MV-4-11 (cell line): Measurements from ENCODE around the gene ANXA4.

Experiments
- DNase-seq: peaks from one replicate; lab custom pipeline; 2025; lab: John Stamatoyannopoulos, UW

Gene ANXA4

GRCh38 chr2:69847068-69847828 lies 105.3 kb downstream of the ANXA4 start:
- DNase-seq = no peak

- no peak for DNase-seq
Observed at GRCh38 chr2:69848186-69848790, 106.4 kb downstream of the ANXA4 start.

DNA sequence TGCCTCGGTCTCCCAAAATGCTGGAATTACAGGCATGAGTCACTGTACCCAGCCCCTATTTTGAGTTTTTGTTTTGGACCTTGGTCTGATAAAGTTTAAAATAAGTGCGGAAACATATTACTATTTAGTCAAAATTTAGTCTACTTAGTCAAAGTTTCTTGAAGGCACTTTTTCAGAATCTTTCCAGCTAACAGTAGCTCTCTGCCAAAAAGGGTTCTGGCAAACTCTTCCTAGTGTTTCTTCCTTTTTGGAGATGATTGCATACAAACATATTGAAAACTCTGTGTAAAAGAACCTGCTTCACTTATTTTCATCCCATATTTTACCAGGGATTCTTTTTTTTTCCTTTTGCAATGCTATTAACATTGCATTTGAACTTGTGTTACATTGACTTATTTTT lies 116.3 kb downstream of the ANXA4 start:
- DNase-seq = no peak

- DNase-seq = no peak
Observed at GRCh38 chr2:69863298-69863697, 121.4 kb downstream of the ANXA4 start.
